Activated CD8-positive, alpha-beta memory T cell treated with anti-CD3 and anti-CD28 coated beads for 1 hour (primary cell): ENCODE results near the gene KLHL6.
A peak's percentile ranks its signal among the peaks of the same experiment; 100 is the strongest.
"Not testable (repeated sequence)": the region's sequence is repeated elsewhere in the genome, so short reads cannot be mapped to it uniquely, and the experiment has no call there.

ENCODE experiments used
- DNase-seq, 2 donors: peaks; one replicate each; pipeline ENCODE4 v3.0.0-alpha.2; 2020; ENCODE audit warnings: low read depth in 1 of 2; ENCODE audit errors: extremely low read depth in 1 of 2

KLHL6 gene

GRCh38 chr3:183449791-183450190 is 105.7 kb downstream of the KLHL6 start:
- DNase-seq: no peak

- no peak for DNase-seq
Observed at GRCh38 chr3:183449391-183449790, 106.1 kb downstream of the KLHL6 start.

GRCh38 chr3:183448369-183449128 is 107.0 kb downstream of the KLHL6 start:
- no peak for DNase-seq

- peak in 1 of 2 donors; percentile 49 for DNase-seq
Observed at GRCh38 chr3:183447206-183448001, 108.1 kb downstream of the KLHL6 start.

- no peak for DNase-seq
Observed at GRCh38 chr3:183446838-183447205, 108.7 kb downstream of the KLHL6 start.

GRCh38 chr3:183444748-183445147 is 110.8 kb downstream of the KLHL6 start:
- no peak for DNase-seq

GRCh38 chr3:183443395-183444385 is 111.8 kb downstream of the KLHL6 start:
- no peak for DNase-seq

- DNase-seq: no peak
Observed at GRCh38 chr3:183442994-183443393, 112.5 kb downstream of the KLHL6 start.

GRCh38 chr3:183440521-183440920 is 115.0 kb downstream of the KLHL6 start:
- DNase-seq: not testable (repeated sequence)

- DNase-seq: no peak
Observed at GRCh38 chr3:183439515-183439914, 116.0 kb downstream of the KLHL6 start.

- DNase-seq: no peak
Observed at GRCh38 chr3:183438735-183439134, 116.8 kb downstream of the KLHL6 start.

- DNase-seq: no peak
Observed at GRCh38 chr3:183437666-183438564, 117.6 kb downstream of the KLHL6 start.
